HL-60 (cell line): ENCODE results near the gene DDX24.

ENCODE experiments used
- CTCF ChIP-seq: IDR thresholded peaks from one replicate; pipeline ENCODE4 v1.5.1; 2011; ENCODE audit warnings: low read length, control low read depth, inconsistent platforms; ENCODE audit not compliant: insufficient read depth
- GABPA ChIP-seq: IDR thresholded peaks from 2 replicates; pipeline ENCODE4 v1.6.1; 2012; ENCODE audit warnings: low read depth
- POLR2AphosphoS5 ChIP-seq: IDR thresholded peaks from 2 replicates; pipeline ENCODE4 v1.6.1; 2012; ENCODE audit warnings: low read depth
- REST ChIP-seq: IDR thresholded peaks from 2 replicates; pipeline ENCODE4 v1.6.1; 2012; ENCODE audit warnings: low read depth; ENCODE audit not compliant: insufficient replicate concordance

- TF ChIP-seq CTCF (no peak), POLR2AphosphoS5 (no peak), REST (no peak), GABPA (no peak)
Observed at GRCh38 chr14:94029265-94029664, 51.7 kb downstream of the DDX24 start.
